ENCODE data around the gene IL1RN.

Gene IL1RN

GRCh38 chr2:113104054-113104611, 23.3 kb upstream of the IL1RN start:
- no peak for DNase-seq

- DNase-seq, result no peak
Measured at GRCh38 chr2:113105047-113105785, 22.2 kb upstream of the IL1RN start.

DNA sequence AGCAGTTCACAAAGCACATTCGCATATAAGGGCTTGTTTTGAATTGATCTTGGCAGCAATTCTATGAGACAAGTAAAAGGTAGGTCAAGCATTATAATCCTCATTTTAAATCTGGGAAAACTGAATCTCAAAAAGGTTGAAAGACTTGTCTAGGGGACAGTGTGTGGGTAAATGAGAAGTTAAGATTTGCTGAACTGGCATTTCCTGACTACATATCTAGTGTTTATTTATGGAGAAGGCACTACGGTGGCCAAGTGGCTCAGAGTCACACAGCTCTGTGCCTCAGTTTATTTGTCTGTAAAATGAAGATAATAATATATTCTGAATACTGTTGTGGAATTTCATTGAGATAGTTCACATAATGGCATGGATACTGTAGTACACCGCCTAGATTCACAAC, 16.3 kb upstream of the IL1RN start:
- no peak for DNase-seq

DNA sequence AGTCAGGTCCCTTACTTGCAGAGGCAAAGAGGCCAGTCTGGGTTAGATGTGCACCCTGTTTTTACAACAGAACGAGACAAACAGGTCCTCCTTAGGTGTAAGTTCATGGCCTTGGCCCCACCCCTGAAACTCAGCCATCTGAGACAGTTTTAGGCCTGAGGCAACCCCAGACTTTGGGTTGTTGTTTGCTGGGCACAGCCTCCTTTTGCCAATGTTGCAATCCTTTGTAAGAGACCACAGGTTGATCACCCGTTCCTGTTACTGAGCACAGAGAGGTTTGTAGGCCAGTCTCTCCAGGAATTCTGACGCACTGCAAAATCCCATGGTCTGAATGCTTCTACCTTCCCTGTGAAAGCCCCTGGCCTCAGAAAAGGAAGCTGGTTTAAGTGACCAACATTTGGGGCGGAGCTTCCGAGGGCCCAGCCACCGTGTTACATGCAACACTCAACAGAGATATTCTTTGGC, 15.5 kb upstream of the IL1RN start:
- no peak for DNase-seq

DNA sequence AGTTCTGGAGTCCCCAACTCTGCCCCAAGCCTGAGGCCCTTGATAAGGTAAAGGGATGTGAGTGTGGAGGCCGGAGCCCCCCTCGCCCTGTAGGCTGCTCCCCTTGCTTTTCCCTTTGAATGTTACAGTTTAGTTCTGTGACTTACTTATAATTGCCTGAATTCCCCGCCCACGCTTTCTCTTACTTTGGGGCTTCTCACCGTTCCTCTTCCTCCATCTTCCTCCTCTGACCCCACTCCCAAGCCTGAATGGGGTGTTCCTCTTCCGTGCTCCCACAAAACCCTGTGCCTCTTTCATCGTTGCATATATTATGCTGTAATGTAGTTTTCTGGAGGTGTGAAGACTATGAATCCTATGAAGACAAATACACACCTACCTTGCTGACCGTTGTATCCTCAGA, 15.0 kb upstream of the IL1RN start:
- DNase-seq, result no peak

DNA sequence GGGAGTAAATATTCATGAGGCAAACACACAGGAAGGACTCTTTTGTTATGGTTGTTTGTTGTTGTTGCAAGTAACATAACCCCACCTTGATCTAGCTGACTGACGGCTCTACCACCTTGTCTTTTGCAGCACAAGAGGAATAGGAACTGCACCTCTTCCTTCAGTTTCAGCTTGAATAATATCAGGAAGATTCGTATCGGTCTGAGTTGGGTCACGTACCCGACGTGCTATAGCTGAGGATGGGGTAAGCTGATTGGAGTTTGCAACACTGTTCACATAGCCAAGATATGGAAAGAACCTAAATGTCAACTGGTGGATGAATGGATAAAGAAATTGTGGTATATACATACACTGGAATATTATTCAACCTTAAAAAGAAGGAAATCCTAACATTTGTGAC, 14.5 kb upstream of the IL1RN start:
- DNase-seq, result no peak

DNA sequence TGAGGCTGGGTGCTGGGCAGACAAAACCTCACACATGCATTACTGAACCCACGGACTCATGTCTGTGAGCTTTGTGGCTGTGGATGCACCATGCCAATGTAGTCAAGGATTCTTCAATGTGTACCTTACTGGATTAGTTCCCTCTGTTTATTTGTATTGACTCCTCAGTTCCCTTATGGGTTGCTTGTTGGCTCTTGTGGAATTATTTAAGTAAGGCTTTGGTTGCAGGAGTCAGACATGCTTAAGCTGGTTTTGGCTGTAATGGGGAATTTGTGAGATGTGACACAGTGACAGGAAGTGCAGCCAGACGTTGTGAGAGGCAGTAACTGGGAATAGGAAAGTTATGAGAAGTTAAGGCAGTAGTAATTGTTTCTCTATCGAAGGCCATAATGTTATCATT, 13.6 kb upstream of the IL1RN start:
- DNase-seq, result no peak

DNA sequence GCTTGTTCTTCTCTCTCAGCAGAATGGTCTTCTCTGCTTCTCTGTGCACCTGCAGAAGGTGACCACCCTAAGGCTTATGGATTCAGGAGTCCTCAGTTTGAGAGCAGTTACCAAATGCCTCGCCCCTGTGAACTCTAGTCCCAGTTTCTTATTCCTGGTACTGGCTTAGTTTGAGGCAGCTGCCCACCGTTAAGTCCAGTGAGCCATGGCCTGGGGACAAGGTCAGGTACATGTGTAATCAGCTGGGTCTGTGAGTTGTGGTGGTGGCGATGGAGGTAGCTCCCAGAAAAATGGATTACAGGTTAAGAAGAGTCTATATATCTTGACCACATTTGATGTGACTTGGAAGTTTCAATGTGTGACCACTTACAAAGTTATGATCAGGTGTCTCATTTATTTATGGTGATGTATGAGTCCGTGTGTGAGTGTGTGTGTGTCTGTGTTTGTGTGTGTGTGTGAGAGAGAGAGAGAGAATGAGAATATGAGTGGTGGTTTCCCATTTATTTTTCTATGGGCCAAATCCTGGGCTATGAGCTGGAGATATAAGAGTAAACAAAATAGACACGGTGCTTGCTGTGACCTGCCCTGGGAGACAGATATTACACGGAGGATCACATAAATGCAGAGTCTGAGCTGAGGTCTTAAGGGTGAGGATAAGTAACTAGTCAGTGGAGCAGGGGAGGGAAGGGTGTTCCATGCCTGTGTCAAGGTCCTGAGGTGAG, 13.0 kb upstream of the IL1RN start:
- DNase-seq, result no peak

DNA sequence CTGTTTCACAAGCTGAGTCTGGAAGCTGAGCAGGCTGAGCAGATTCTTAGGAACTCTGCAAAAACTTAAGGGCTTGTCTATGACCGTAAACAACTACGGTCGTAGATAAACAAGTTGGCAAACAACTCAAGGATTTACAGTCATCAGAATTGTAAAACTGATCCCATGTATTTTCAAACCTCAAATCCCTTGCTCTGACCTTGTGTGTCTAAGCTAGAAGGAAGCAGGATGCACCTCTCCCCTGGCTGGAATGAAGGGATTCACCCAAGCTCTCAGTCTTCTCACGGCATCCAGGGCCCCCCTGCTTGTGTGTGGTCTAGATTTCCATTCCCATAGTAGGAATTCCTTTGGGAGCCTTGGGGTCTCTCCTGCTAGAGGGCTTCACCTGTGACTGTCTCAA, 12.4 kb upstream of the IL1RN start:
- DNase-seq, result no peak

GRCh38 chr2:113116100-113116958, 11.1 kb upstream of the IL1RN start:
- DNase-seq, result no peak

DNA sequence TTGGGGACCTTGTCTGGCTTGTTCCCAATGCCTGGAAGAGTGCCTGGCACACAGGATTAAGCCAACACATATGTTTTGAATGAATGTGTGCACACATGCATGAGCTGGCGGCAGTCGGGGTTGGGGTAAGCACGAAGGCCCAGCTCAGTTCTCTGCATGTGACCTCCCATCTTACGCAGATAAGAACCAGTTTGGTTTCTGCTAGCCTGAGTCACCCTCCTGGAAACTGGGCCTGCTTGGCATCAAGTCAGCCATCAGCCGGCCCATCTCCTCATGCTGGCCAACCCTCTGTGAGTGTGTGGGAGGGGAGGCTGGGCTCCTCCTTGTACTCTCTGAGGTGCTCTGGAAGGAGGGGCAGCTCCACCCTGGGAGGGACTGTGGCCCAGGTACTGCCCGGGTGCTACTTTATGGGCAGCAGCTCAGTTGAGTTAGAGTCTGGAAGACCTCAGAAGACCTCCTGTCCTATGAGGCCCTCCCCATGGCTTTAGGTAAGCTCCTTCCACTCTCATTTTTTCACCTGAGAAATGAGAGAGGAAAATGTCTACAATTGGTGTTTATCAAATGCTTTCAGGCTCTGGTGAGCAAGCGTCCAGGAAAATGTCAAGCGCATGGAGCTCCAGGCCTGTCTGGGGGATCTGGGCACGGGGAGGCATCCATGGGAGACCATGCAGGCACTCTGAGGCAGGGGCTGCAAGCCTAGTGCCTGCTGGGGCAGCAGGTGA, 9.7 kb upstream of the IL1RN start:
- no peak for DNase-seq

GRCh38 chr2:113118263-113118657, 9.1 kb upstream of the IL1RN start:
- DNase-seq, result no peak

DNA sequence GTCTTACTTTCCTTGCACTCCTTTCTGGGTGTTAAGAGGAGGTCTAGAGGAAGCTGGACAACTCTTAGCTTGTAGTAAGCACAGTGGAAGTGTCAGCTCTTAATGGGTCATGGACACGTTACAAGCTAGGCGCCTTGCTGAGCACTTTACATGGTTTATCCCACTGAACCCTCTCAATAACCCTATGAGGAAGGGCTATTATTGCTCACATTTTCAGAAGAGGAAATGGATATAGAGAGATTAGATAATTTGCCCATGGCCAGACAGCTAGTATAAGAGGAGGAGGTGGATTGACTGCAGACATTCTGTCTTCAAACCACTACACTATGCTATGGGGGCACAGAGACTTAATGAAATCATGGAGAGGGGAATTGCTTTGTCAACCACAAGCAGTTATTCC, 8.3 kb upstream of the IL1RN start:
- no peak for DNase-seq

DNA sequence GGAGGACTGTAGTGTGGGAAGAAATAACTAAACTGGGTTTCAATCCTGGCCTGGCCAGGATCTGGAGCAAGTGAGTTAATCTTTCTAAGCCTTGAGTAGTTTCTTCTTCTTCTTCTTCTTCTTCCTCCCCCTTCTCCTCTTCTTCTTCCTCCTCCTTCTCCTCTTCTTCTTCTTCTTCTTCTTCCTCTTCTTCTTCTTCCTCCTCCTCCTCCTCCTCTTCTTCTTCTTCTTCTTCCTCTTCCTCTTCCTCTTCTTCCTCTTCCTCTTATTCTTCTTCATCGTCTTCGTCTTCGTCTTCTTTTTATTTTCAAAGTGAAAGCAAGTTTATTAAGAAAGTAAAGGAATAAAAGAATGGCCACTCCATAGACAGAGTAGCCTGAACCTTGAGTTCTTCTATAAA, 6.5 kb upstream of the IL1RN start:
- no peak for DNase-seq

GRCh38 chr2:113122364-113122763, 5.0 kb upstream of the IL1RN start:
- no peak for DNase-seq

DNA sequence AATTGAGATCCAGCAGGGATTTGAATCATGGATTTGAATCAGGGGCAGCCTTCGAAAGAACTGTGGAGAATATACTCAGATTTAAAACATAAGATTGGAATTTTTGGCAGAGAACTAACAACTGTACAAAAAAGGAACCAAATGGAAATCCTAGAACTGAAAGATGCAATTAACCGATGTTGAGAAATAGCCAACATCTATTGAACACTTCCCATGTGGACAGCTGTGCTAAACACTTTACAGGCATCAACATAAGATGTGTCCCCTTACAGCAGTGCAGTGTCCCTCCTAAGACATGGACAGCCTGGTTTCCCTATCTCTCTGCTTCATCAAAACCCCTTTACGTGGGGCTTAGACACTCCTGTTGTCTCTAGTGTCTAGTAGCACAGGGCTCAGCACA, 3.7 kb upstream of the IL1RN start:
- no peak for DNase-seq

- no peak for DNase-seq
Measured at GRCh38 chr2:113124181-113124961, 3.0 kb upstream of the IL1RN start.

GRCh38 chr2:113124984-113125855, 2.2 kb upstream of the IL1RN start:
- no peak for DNase-seq

- DNase-seq, result no peak
Measured at GRCh38 chr2:113127646-113128570, 510 bp downstream of the IL1RN start.

All from midbrain (tissue), 1 donor.